ENCODE results near the gene GRHPR.

The GRHPR gene

GRCh38 chr9:37486256-37486615 is 63.7 kb downstream of the GRHPR start:
- no peak for DNase-seq

Measured in fibroblast of upper back skin (primary cell).